Measurements from ENCODE around the gene ACADVL. TPM values are rescaled to one million over a fixed set of nuclear protein-coding genes. Genes with fewer than 3 reads are reported as not detected.

Gene ACADVL
- total RNA-seq, 2 donors from 2014 or later = 589 to 593 TPM

GRCh38 chr17:7184091-7184488, 35.6 kb upstream of the ACADVL start:
- Histone ChIP-seq H3K36me3 (no peaks in the 10 kb centered on the region), H3K27me3 (replicated peaks; ENCODE audit: insufficient read depth) (no peaks in the 10 kb centered on the region), H3K27ac (no peak overlapping the region), H3K9me3 (no peaks in the 10 kb centered on the region), H3K4me1 (replicated peaks) (no peaks in the 10 kb centered on the region), H3K4me3 (no peak overlapping the region)
- intact Hi-C loops (cut with DNase I) = no loop called here
- TF ChIP-seq POLR2AphosphoS5 (IDR thresholded peaks at IDR 0.05) (no peak), POLR2A (IDR thresholded peaks at IDR 0.05) (no peak)
- TF ChIP-seq, protein P1, sequence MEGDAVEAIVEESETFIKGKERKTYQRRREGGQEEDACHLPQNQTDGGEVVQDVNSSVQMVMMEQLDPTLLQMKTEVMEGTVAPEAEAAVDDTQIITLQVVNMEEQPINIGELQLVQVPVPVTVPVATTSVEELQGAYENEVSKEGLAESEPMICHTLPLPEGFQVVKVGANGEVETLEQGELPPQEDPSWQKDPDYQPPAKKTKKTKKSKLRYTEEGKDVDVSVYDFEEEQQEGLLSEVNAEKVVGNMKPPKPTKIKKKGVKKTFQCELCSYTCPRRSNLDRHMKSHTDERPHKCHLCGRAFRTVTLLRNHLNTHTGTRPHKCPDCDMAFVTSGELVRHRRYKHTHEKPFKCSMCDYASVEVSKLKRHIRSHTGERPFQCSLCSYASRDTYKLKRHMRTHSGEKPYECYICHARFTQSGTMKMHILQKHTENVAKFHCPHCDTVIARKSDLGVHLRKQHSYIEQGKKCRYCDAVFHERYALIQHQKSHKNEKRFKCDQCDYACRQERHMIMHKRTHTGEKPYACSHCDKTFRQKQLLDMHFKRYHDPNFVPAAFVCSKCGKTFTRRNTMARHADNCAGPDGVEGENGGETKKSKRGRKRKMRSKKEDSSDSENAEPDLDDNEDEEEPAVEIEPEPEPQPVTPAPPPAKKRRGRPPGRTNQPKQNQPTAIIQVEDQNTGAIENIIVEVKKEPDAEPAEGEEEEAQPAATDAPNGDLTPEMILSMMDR (IDR thresholded peaks at IDR 0.05) = no peak
- DNase-seq (ENCODE audit: low spot score) = peak; percentile 42
- WGBS = 52% methylated on average over 14 of the region's 14 CpGs

DNA sequence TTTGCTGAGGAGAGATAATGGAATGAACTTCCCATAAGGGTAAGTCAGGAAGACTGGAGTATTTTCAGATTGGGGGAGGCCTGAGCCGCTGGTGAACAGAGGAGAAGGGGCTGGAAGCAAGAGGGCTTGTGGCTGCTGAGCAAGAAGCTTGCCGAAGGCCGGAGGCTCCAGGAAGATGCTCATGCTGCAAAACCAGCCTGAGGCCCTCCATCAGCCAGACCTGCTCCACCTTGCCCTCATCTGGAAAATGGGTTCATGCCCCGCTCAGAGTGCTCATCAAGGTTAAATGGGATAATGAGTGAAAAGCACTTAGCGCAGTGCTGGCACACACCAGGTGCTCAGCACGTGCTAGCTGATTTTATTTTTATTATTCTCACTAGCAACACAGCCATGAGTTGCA, 35.1 kb upstream of the ACADVL start:
- Histone ChIP-seq H3K4me3 (no peak overlapping the region), H3K27ac (no peak overlapping the region), H3K4me1 (replicated peaks) (no peaks in the 10 kb centered on the region), H3K36me3 (no peaks in the 10 kb centered on the region), H3K27me3 (replicated peaks; ENCODE audit: insufficient read depth) (no peaks in the 10 kb centered on the region), H3K9me3 (no peaks in the 10 kb centered on the region)
- 90% methylated on average over 6 of the region's 6 CpGs for WGBS
- TF ChIP-seq, protein P1 (IDR thresholded peaks at IDR 0.05) = no peak
- no peak for TF ChIP-seq POLR2AphosphoS5 (IDR thresholded peaks at IDR 0.05)
- TF ChIP-seq POLR2A (IDR thresholded peaks at IDR 0.05) = no peak
- no peak for DNase-seq (ENCODE audit: low spot score)
- intact Hi-C loops (cut with DNase I) = no loop called here

DNA sequence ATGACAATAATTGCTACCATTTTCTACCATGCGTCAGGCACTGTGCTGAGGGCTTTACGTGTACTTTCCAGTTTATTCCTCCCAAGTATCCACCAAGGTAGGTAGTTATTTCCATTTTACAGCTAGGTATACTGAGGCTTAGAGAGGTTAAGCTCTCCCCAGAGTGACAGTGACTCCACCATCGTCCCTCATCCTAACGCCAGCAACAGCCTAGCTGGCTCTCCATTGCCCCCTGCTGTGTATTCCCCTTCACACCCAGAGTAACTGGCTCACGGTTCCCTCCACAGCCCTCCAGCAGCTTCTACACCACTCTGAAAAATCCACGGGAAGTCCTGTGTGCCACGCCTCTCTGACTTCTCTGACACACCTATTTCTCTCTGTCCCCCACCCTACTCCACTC, 33.5 kb upstream of the ACADVL start:
- intact Hi-C loops (cut with DNase I) = no loop called here
- no peak for DNase-seq (ENCODE audit: low spot score)
- Histone ChIP-seq H3K4me3 (no peak overlapping the region), H3K27ac (no peak overlapping the region), H3K9me3 (no peaks in the 10 kb centered on the region), H3K4me1 (replicated peaks) (no peaks in the 10 kb centered on the region), H3K36me3 (no peaks in the 10 kb centered on the region), H3K27me3 (replicated peaks; ENCODE audit: insufficient read depth) (no peaks in the 10 kb centered on the region)
- TF ChIP-seq, protein P1 (IDR thresholded peaks at IDR 0.05) = no peak
- no peak for TF ChIP-seq POLR2A (IDR thresholded peaks at IDR 0.05)
- no peak for TF ChIP-seq POLR2AphosphoS5 (IDR thresholded peaks at IDR 0.05)
- WGBS = 61% methylated on average over 7 of the region's 7 CpGs

DNA sequence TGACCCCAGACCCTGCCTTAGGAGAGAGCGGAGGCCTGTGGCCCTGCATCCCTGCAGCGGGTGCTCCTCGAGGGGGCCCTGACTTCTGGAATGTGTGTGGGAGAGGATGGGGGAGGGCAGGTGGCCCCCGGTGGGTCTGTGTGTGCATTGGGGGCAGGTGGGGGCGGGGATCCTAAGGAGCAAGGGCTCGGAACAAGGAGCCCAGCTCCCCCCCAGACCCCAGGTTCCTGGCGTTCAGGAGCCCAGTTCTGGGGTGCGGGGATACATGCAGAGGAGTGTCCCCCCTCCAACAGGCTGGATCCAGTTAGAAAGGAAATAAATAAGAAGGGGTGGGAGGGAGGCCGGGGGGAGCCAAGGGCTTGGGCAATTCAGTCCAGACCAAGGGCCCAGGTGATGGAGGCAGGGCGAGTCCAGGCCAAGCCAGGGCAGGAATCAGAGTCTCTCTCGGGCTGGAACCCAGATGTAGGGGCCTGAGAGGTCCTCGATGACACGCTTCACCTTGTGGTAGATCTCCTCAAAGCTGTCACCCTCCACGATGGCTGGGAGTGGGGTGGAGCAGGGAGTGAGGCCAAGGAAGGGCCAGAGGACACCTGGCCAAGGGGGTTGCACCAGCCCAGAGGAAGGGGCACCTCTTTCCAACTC, 29.3 kb upstream of the ACADVL start:
- TF ChIP-seq, protein P1 (IDR thresholded peaks at IDR 0.05) = no peak
- TF ChIP-seq POLR2AphosphoS5 (IDR thresholded peaks at IDR 0.05) = no peak
- WGBS = 89% methylated on average over 14 of the region's 14 CpGs
- intact Hi-C loops (cut with DNase I) = no loop called here
- no peak for DNase-seq (ENCODE audit: low spot score)
- Histone ChIP-seq H3K9me3 (no peaks in the 10 kb centered on the region), H3K27me3 (replicated peaks; ENCODE audit: insufficient read depth) (no peaks in the 10 kb centered on the region), H3K36me3 (no peaks in the 10 kb centered on the region), H3K4me1 (replicated peaks) (no peaks in the 10 kb centered on the region), H3K27ac (no peak overlapping the region), H3K4me3 (no peak overlapping the region)

- intact Hi-C loops (cut with DNase I) = no loop called here
- no peak overlapping the region for H3K4me3 ChIP-seq
- H3K27ac ChIP-seq = no peak overlapping the region
- 88% methylated on average over 12 of the region's 12 CpGs for WGBS
- DNase-seq (ENCODE audit: low spot score) = no peak
- TF ChIP-seq POLR2AphosphoS5 (IDR thresholded peaks at IDR 0.05) = no peak
- TF ChIP-seq, protein P1 (IDR thresholded peaks at IDR 0.05) = no peak
- no peak for TF ChIP-seq POLR2A (IDR thresholded peaks at IDR 0.05)
- H3K27me3 ChIP-seq (replicated peaks; ENCODE audit: insufficient read depth) = no peaks in the 10 kb centered on the region
- H3K9me3 ChIP-seq = no peaks in the 10 kb centered on the region
- peaks cover 0 to 5% of the 10 kb centered on the region in 2 donors for H3K36me3 ChIP-seq
- no peaks in the 10 kb centered on the region for H3K4me1 ChIP-seq (replicated peaks)
Measured at GRCh38 chr17:7191069-7191468, 28.7 kb upstream of the ACADVL start.
